SIG-M5 (cell line): ENCODE results near the gene ATP8B1.
"Not testable (repeated sequence)": the region's sequence is repeated elsewhere in the genome, so short reads cannot be mapped to it uniquely, and the experiment has no call there.

Source experiments
- DNase-seq: peaks from one replicate; lab custom pipeline; 2025; lab: John Stamatoyannopoulos, UW

Gene ATP8B1

GRCh38 chr18:57660961-57661360 lies 142.2 kb downstream of the ATP8B1 start:
- DNase-seq: no peak

- no peak for DNase-seq
Observed at GRCh38 chr18:57659460-57660102, 143.5 kb downstream of the ATP8B1 start.

- DNase-seq: no peak
Observed at GRCh38 chr18:57657542-57657941, 145.6 kb downstream of the ATP8B1 start.

- no peak for DNase-seq
Observed at GRCh38 chr18:57655740-57656139, 147.4 kb downstream of the ATP8B1 start.

GRCh38 chr18:57651914-57652313 lies 151.2 kb downstream of the ATP8B1 start:
- no peak for DNase-seq

- no peak for DNase-seq
Observed at GRCh38 chr18:57649556-57650500, 153.3 kb downstream of the ATP8B1 start.

- DNase-seq: no peak
Observed at GRCh38 chr18:57648414-57648813, 154.7 kb downstream of the ATP8B1 start.

- DNase-seq: no peak
Observed at GRCh38 chr18:57644540-57644939, 158.6 kb downstream of the ATP8B1 start.

GRCh38 chr18:57643726-57644125 lies 159.4 kb downstream of the ATP8B1 start:
- not testable (repeated sequence) for DNase-seq

GRCh38 chr18:57642462-57642861 lies 160.7 kb downstream of the ATP8B1 start:
- not testable (repeated sequence) for DNase-seq

- DNase-seq: no peak
Observed at GRCh38 chr18:57640749-57641148, 162.4 kb downstream of the ATP8B1 start.

GRCh38 chr18:57640236-57640635 lies 162.9 kb downstream of the ATP8B1 start:
- no peak for DNase-seq

GRCh38 chr18:57635003-57635822 lies 167.9 kb downstream of the ATP8B1 start:
- no peak for DNase-seq

GRCh38 chr18:57631697-57632096 lies 171.4 kb downstream of the ATP8B1 start:
- DNase-seq: no peak

GRCh38 chr18:57630754-57631595 lies 172.1 kb downstream of the ATP8B1 start:
- DNase-seq: no peak

- peak; percentile 51 for DNase-seq
Observed at GRCh38 chr18:57630002-57630753, 172.9 kb downstream of the ATP8B1 start.

GRCh38 chr18:57629422-57629821 lies 173.7 kb downstream of the ATP8B1 start:
- no peak for DNase-seq

- DNase-seq: no peak
Observed at GRCh38 chr18:57627488-57627887, 175.6 kb downstream of the ATP8B1 start.

- DNase-seq: no peak
Observed at GRCh38 chr18:57624988-57625387, 178.1 kb downstream of the ATP8B1 start.

GRCh38 chr18:57621246-57621604 lies 181.9 kb downstream of the ATP8B1 start:
- no peak for DNase-seq

GRCh38 chr18:57619876-57620275 lies 183.2 kb downstream of the ATP8B1 start:
- DNase-seq: no peak
